Smooth muscle cell (in vitro differentiated cells): ENCODE data around the gene CBFB. TPM values are rescaled to one million over a fixed set of nuclear protein-coding genes. Genes with fewer than 3 reads are reported as not detected.

Experiments used
- DNase-seq: peaks from one replicate; lab custom pipeline; 2025; ENCODE audit not compliant: unreplicated experiment; lab: John Stamatoyannopoulos, UW
- H2AFZ ChIP-seq: fragments of 200-600 bp; sonication (generic); 2 replicates; pipeline ENCODE4 v1.6.0; 2016; ENCODE audit warnings: antibody characterized with exemption, low read depth, mild to moderate bottlenecking
- H3F3A ChIP-seq: fragments of 200-600 bp; sonication (generic); 2 replicates; pipeline ENCODE4 v1.6.0; 2017; ENCODE audit warnings: antibody characterized with exemption, low read depth
- H3K27ac ChIP-seq: fragments of 200-600 bp; sonication (generic); 2 replicates; pipeline ENCODE4 v1.5.1; 2016; ENCODE audit warnings: low read depth, mild to moderate bottlenecking
- H3K27me3 ChIP-seq: fragments of 200-600 bp; sonication (generic); 2 replicates; pipeline ENCODE4 v1.6.1; 2016; ENCODE audit warnings: low read depth, mild to moderate bottlenecking
- H3K36me3 ChIP-seq: fragments of 200-600 bp; sonication (generic); 2 replicates; pipeline ENCODE4 v1.5.1; 2016; ENCODE audit warnings: low read depth
- H3K4me1 ChIP-seq: fragments of 200-600 bp; sonication (generic); 2 replicates; pipeline ENCODE4 v1.5.1; 2016; ENCODE audit warnings: low read depth
- H3K4me2 ChIP-seq: fragments of 200-600 bp; sonication (generic); 2 replicates; pipeline ENCODE4 v1.6.0; 2016; ENCODE audit warnings: mild to moderate bottlenecking
- H3K4me3 ChIP-seq: fragments of 200-600 bp; sonication (generic); 2 replicates; pipeline ENCODE4 v1.5.1; 2016; ENCODE audit warnings: mild to moderate bottlenecking
- H3K79me2 ChIP-seq: fragments of 200-600 bp; sonication (generic); 2 replicates; pipeline ENCODE4 v1.6.0; 2016; ENCODE audit warnings: low read depth, mild to moderate bottlenecking
- H3K9ac ChIP-seq: fragments of 200-600 bp; sonication (generic); 2 replicates; pipeline ENCODE4 v1.6.0; 2016; ENCODE audit warnings: low read depth
- H3K9me3 ChIP-seq: fragments of 200-600 bp; sonication (generic); replicated peaks from 2 replicates; pipeline ENCODE4 v1.5.1; 2016; ENCODE audit warnings: low read depth
- H4K20me1 ChIP-seq: fragments of 200-600 bp; sonication (generic); 2 replicates; pipeline ENCODE4 v1.6.0; 2016; ENCODE audit warnings: low read depth
- CTCF ChIP-seq: fragments of 200-600 bp; sonication (generic); IDR thresholded peaks from 2 replicates; pipeline ENCODE4 v1.5.1; 2017; ENCODE audit warnings: borderline replicate concordance, mild to moderate bottlenecking, antibody characterized with exemption; ENCODE audit not compliant: insufficient read depth, poor library complexity, severe bottlenecking
- WGBS: methylation state at CpG from one replicate; pipeline ENCODE4 v1.1.7; 2016; ENCODE audit warnings: low lambda C conversion rate; 5-methylcytosine and 5-hydroxymethylcytosine counted together
- polyA plus RNA-seq: library from polyadenylated mRNA; unstranded; fragments of >200 nt; fragmentation: Nextera tagmentation; extraction: Ambion mirVana; gene quantifications from 2 replicates; pipeline ENCODE4 v1.2.1, GENCODE V29; 2016
- total RNA-seq: library from RNA; depleted of rRNA; stranded (reverse); fragments of >200 nt; gene quantifications from 2 replicates; pipeline ENCODE4 v1.2.3, GENCODE V29; 2014

The CBFB gene
- total and polyA plus RNA-seq, 2 experiments from 2014 or later: 40.2 to 41.1 TPM

GRCh38 chr16:67087803-67088202 is 58.9 kb downstream of the CBFB start:
- no peaks in the 10 kb centered on the region for H3K36me3 ChIP-seq
- H3F3A ChIP-seq: peaks cover 1% of the 10 kb centered on the region
- peaks cover 11% of the 10 kb centered on the region for H3K4me1 ChIP-seq
- H3K27ac ChIP-seq: no peak overlapping the region
- no peak for TF ChIP-seq CTCF
- H4K20me1 ChIP-seq: peaks cover 41% of the 10 kb centered on the region
- H3K9me3 ChIP-seq: no peaks in the 10 kb centered on the region
- H3K27me3 ChIP-seq: no peaks in the 10 kb centered on the region
- peaks cover 14% of the 10 kb centered on the region for H3K79me2 ChIP-seq
- H3K4me3 ChIP-seq: no peak overlapping the region
- H3K9ac ChIP-seq: no peak overlapping the region
- no peak overlapping the region for H2AFZ ChIP-seq
- DNase-seq: no peak
- H3K4me2 ChIP-seq: no peak overlapping the region

- whole genome bisulfite sequencing: 84% methylated on average over 4 of the region's 4 CpGs
- no peak for TF ChIP-seq CTCF
- H2AFZ ChIP-seq: no peak overlapping the region
- H3F3A ChIP-seq: peaks cover 4% of the 10 kb centered on the region
- H4K20me1 ChIP-seq: peaks cover 42% of the 10 kb centered on the region
- H3K4me2 ChIP-seq: no peak overlapping the region
- H3K9ac ChIP-seq: no peak overlapping the region
- H3K4me1 ChIP-seq: peaks cover 11% of the 10 kb centered on the region
- no peaks in the 10 kb centered on the region for H3K36me3 ChIP-seq
- no peak overlapping the region for H3K4me3 ChIP-seq
- H3K9me3 ChIP-seq: no peaks in the 10 kb centered on the region
- no peaks in the 10 kb centered on the region for H3K27me3 ChIP-seq
- no peak for DNase-seq
- no peak overlapping the region for H3K27ac ChIP-seq
- peaks cover 17% of the 10 kb centered on the region for H3K79me2 ChIP-seq
Observed at GRCh38 chr16:67088551-67088950, 59.6 kb downstream of the CBFB start.

- H3F3A ChIP-seq: peaks cover 4% of the 10 kb centered on the region
- peaks cover 11% of the 10 kb centered on the region for H3K4me1 ChIP-seq
- no peak overlapping the region for H3K4me3 ChIP-seq
- H3K27ac ChIP-seq: no peak overlapping the region
- no peak overlapping the region for H3K9ac ChIP-seq
- H3K79me2 ChIP-seq: peaks cover 17% of the 10 kb centered on the region
- no peaks in the 10 kb centered on the region for H3K27me3 ChIP-seq
- peaks cover 45% of the 10 kb centered on the region for H4K20me1 ChIP-seq
- no peak for TF ChIP-seq CTCF
- no peaks in the 10 kb centered on the region for H3K36me3 ChIP-seq
- no peak overlapping the region for H3K4me2 ChIP-seq
- no peak overlapping the region for H2AFZ ChIP-seq
- DNase-seq: no peak
- no peaks in the 10 kb centered on the region for H3K9me3 ChIP-seq
Observed at GRCh38 chr16:67089101-67089500, 60.2 kb downstream of the CBFB start.

GRCh38 chr16:67091906-67092566 is 63.1 kb downstream of the CBFB start:
- Histone ChIP-seq H3K9ac (no peak overlapping the region), H3K27me3 (no peaks in the 10 kb centered on the region), H3K36me3 (no peaks in the 10 kb centered on the region), H3K4me3 (no peak overlapping the region), H2AFZ (no peak overlapping the region), H4K20me1 (peaks cover 45% of the 10 kb centered on the region), H3K79me2 (peaks cover 17% of the 10 kb centered on the region), H3K27ac (peak overlapping the region; percentile 71), H3K4me2 (peak overlapping the region; percentile 20), H3K4me1 (peaks cover 11% of the 10 kb centered on the region), H3F3A (peaks cover 4% of the 10 kb centered on the region), H3K9me3 (no peaks in the 10 kb centered on the region)
- no peak for TF ChIP-seq CTCF
- DNase-seq: no peak
- WGBS: 84% methylated on average over 4 of the region's 4 CpGs
